ENCODE measurements around the gene ZNF593.

DNA sequence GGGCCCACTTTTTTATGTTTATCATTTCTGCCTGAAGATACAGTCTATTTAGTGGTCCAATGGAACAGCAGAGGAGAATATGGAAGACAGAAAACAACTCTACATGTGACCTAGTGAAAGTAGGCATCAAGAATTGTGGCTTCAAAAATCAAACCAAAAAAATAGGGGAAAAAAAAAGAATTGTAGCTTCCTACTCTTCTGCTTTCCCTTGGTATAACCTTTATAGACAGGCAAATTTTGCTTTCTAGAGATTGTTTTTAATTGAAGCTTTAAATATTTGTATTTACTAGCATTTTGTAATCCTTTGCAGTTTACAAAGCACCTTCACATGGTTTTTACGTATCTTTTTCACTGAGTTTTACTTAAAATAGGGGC is 43.8 kb upstream of the ZNF593 start:
- TF ChIP-seq, protein P1, sequence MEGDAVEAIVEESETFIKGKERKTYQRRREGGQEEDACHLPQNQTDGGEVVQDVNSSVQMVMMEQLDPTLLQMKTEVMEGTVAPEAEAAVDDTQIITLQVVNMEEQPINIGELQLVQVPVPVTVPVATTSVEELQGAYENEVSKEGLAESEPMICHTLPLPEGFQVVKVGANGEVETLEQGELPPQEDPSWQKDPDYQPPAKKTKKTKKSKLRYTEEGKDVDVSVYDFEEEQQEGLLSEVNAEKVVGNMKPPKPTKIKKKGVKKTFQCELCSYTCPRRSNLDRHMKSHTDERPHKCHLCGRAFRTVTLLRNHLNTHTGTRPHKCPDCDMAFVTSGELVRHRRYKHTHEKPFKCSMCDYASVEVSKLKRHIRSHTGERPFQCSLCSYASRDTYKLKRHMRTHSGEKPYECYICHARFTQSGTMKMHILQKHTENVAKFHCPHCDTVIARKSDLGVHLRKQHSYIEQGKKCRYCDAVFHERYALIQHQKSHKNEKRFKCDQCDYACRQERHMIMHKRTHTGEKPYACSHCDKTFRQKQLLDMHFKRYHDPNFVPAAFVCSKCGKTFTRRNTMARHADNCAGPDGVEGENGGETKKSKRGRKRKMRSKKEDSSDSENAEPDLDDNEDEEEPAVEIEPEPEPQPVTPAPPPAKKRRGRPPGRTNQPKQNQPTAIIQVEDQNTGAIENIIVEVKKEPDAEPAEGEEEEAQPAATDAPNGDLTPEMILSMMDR (IDR thresholded peaks at IDR 0.05 in 4 of 5, conservative IDR thresholded peaks at IDR 0.05 in 1 of 5) = no peak
- no peak for TF ChIP-seq POLR2A (IDR thresholded peaks at IDR 0.05)

Data from gastrocnemius medialis (tissue), 4 donors.